Measurements from ENCODE around the gene RHBDF2. TPM values are rescaled to one million over a fixed set of nuclear protein-coding genes. Genes with fewer than 3 reads are reported as not detected.

Gene RHBDF2
- total RNA-seq, 1 experiment from 2014 or later = 5.1 TPM

GRCh38 chr17:76501827-76502307 is 644 bp upstream of the RHBDF2 start:
- no peaks in the 10 kb centered on the region for H3K9me3 ChIP-seq (ENCODE audit: low read length)
- peaks cover 25% of the 10 kb centered on the region for H3K4me1 ChIP-seq (ENCODE audit: low read length)
- peak overlapping the region; percentile 49 for H3K9ac ChIP-seq (ENCODE audit: low read length)
- H3K79me2 ChIP-seq (ENCODE audit: low read length) = no peaks in the 10 kb centered on the region
- H2AFZ ChIP-seq (ENCODE audit: low read length) = peak overlapping the region; percentile 28; the same call in 1 of the 2 replicates
- H3K9me2 ChIP-seq (replicated peaks; ENCODE audit: insufficient read depth, low read length) = no peaks in the 10 kb centered on the region
- H3K27ac ChIP-seq (ENCODE audit: low read length) = no peak overlapping the region
- no peaks in the 10 kb centered on the region for H3K27me3 ChIP-seq (ENCODE audit: low read length)
- DNase-seq = no peak
- H3K4me3 ChIP-seq (ENCODE audit: low read length) = peak overlapping the region; percentile 68; the same call in 1 of the 2 replicates
- peak overlapping the region; percentile 81 for H3K4me2 ChIP-seq (ENCODE audit: low read depth, low read length, poor library complexity, severe bottlenecking)
- H4K20me1 ChIP-seq (ENCODE audit: insufficient read depth, low read depth, low read length) = 0 out of 2 replicates have a peak, but pooled peaks cover 2% of the 10 kb centered on the region
- no peaks in the 10 kb centered on the region for H3K36me3 ChIP-seq (ENCODE audit: insufficient read depth, low read length)

GRCh38 chr17:76500747-76501017 is 541 bp downstream of the RHBDF2 start:
- Histone ChIP-seq H3K9me3 (ENCODE audit: low read length) (no peaks in the 10 kb centered on the region), H3K4me3 (ENCODE audit: low read length) (peak overlapping the region; percentile 68), H3K4me1 (ENCODE audit: low read length) (peaks cover 24% of the 10 kb centered on the region), H2AFZ (ENCODE audit: low read length) (peak overlapping the region; percentile 86; the same call in 1 of the 2 replicates), H3K79me2 (ENCODE audit: low read length) (no peaks in the 10 kb centered on the region), H3K9me2 (replicated peaks; ENCODE audit: insufficient read depth, low read length) (no peaks in the 10 kb centered on the region), H4K20me1 (ENCODE audit: insufficient read depth, low read depth, low read length) (peaks cover 7% of the 10 kb centered on the region; the same call in 1 of the 2 replicates), H3K4me2 (ENCODE audit: low read depth, low read length, poor library complexity, severe bottlenecking) (peak overlapping the region; percentile 81), H3K36me3 (ENCODE audit: insufficient read depth, low read length) (no peaks in the 10 kb centered on the region), H3K27me3 (ENCODE audit: low read length) (no peaks in the 10 kb centered on the region), H3K9ac (ENCODE audit: low read length) (peak overlapping the region; percentile 60), H3K27ac (ENCODE audit: low read length) (no peak overlapping the region)
- no peak for DNase-seq

- peaks cover 10% of the 10 kb centered on the region; the same call in 1 of the 2 replicates for H4K20me1 ChIP-seq (ENCODE audit: insufficient read depth, low read depth, low read length)
- no peak for DNase-seq
- peak overlapping the region; percentile 68 for H3K4me3 ChIP-seq (ENCODE audit: low read length)
- no peak overlapping the region for H3K27ac ChIP-seq (ENCODE audit: low read length)
- H3K9me2 ChIP-seq (replicated peaks; ENCODE audit: insufficient read depth, low read length) = no peaks in the 10 kb centered on the region
- H3K4me1 ChIP-seq (ENCODE audit: low read length) = peaks cover 24% of the 10 kb centered on the region
- H3K27me3 ChIP-seq (ENCODE audit: low read length) = no peaks in the 10 kb centered on the region
- no peak overlapping the region for H2AFZ ChIP-seq (ENCODE audit: low read length)
- peak overlapping the region; percentile 60 for H3K9ac ChIP-seq (ENCODE audit: low read length)
- H3K36me3 ChIP-seq (ENCODE audit: insufficient read depth, low read length) = no peaks in the 10 kb centered on the region
- no peaks in the 10 kb centered on the region for H3K9me3 ChIP-seq (ENCODE audit: low read length)
- peak overlapping the region; percentile 81 for H3K4me2 ChIP-seq (ENCODE audit: low read depth, low read length, poor library complexity, severe bottlenecking)
- no peaks in the 10 kb centered on the region for H3K79me2 ChIP-seq (ENCODE audit: low read length)
Observed at GRCh38 chr17:76500074-76500746, 1.0 kb downstream of the RHBDF2 start.

- H3K36me3 ChIP-seq (ENCODE audit: insufficient read depth, low read length) = no peaks in the 10 kb centered on the region
- no peak overlapping the region for H3K4me3 ChIP-seq (ENCODE audit: low read length)
- H3K27ac ChIP-seq (ENCODE audit: low read length) = no peak overlapping the region
- H2AFZ ChIP-seq (ENCODE audit: low read length) = no peak overlapping the region
- no peak for DNase-seq
- H3K9me2 ChIP-seq (replicated peaks; ENCODE audit: insufficient read depth, low read length) = no peaks in the 10 kb centered on the region
- H3K4me1 ChIP-seq (ENCODE audit: low read length) = peaks cover 24% of the 10 kb centered on the region
- H3K27me3 ChIP-seq (ENCODE audit: low read length) = no peaks in the 10 kb centered on the region
- H3K9ac ChIP-seq (ENCODE audit: low read length) = no peak overlapping the region
- H3K79me2 ChIP-seq (ENCODE audit: low read length) = no peaks in the 10 kb centered on the region
- H3K9me3 ChIP-seq (ENCODE audit: low read length) = no peaks in the 10 kb centered on the region
- peaks cover 10% of the 10 kb centered on the region; the same call in 1 of the 2 replicates for H4K20me1 ChIP-seq (ENCODE audit: insufficient read depth, low read depth, low read length)
- H3K4me2 ChIP-seq (ENCODE audit: low read depth, low read length, poor library complexity, severe bottlenecking) = no peak overlapping the region
Observed at GRCh38 chr17:76499267-76499667, 2.0 kb downstream of the RHBDF2 start.

- no peak overlapping the region for H3K4me2 ChIP-seq (ENCODE audit: low read depth, low read length, poor library complexity, severe bottlenecking)
- H3K4me3 ChIP-seq (ENCODE audit: low read length) = no peak overlapping the region
Observed at GRCh38 chr17:76498876-76499251, 2.4 kb downstream of the RHBDF2 start.

GRCh38 chr17:76497979-76498875 is 3.0 kb downstream of the RHBDF2 start:
- H3K4me2 ChIP-seq (ENCODE audit: low read depth, low read length, poor library complexity, severe bottlenecking) = no peak overlapping the region
- no peaks in the 10 kb centered on the region for H3K9me3 ChIP-seq (ENCODE audit: low read length)
- H3K27me3 ChIP-seq (ENCODE audit: low read length) = no peaks in the 10 kb centered on the region
- no peaks in the 10 kb centered on the region for H3K79me2 ChIP-seq (ENCODE audit: low read length)
- no peaks in the 10 kb centered on the region for H3K36me3 ChIP-seq (ENCODE audit: insufficient read depth, low read length)
- peaks cover 30% of the 10 kb centered on the region for H3K4me1 ChIP-seq (ENCODE audit: low read length)
- DNase-seq = no peak
- H2AFZ ChIP-seq (ENCODE audit: low read length) = no peak overlapping the region
- no peak overlapping the region for H3K9ac ChIP-seq (ENCODE audit: low read length)
- H3K27ac ChIP-seq (ENCODE audit: low read length) = no peak overlapping the region
- H3K9me2 ChIP-seq (replicated peaks; ENCODE audit: insufficient read depth, low read length) = no peaks in the 10 kb centered on the region
- peaks cover 13% of the 10 kb centered on the region; the same call in 1 of the 2 replicates for H4K20me1 ChIP-seq (ENCODE audit: insufficient read depth, low read depth, low read length)
- no peak overlapping the region for H3K4me3 ChIP-seq (ENCODE audit: low read length)

More at GRCh38 chr17:76498876-76499251, 2.4 kb downstream of the RHBDF2 start:
- no peak for DNase-seq
- Histone ChIP-seq H3K27me3 (ENCODE audit: low read length) (no peaks in the 10 kb centered on the region), H3K36me3 (ENCODE audit: insufficient read depth, low read length) (no peaks in the 10 kb centered on the region), H3K27ac (ENCODE audit: low read length) (no peak overlapping the region), H2AFZ (ENCODE audit: low read length) (no peak overlapping the region), H3K9me3 (ENCODE audit: low read length) (no peaks in the 10 kb centered on the region), H3K9me2 (replicated peaks; ENCODE audit: insufficient read depth, low read length) (no peaks in the 10 kb centered on the region), H4K20me1 (ENCODE audit: insufficient read depth, low read depth, low read length) (peaks cover 10% of the 10 kb centered on the region; the same call in 1 of the 2 replicates), H3K4me1 (ENCODE audit: low read length) (peaks cover 24% of the 10 kb centered on the region), H3K79me2 (ENCODE audit: low read length) (no peaks in the 10 kb centered on the region), H3K9ac (ENCODE audit: low read length) (no peak overlapping the region)

- H3K79me2 ChIP-seq (ENCODE audit: low read length) = no peaks in the 10 kb centered on the region
- H4K20me1 ChIP-seq (ENCODE audit: insufficient read depth, low read depth, low read length) = peaks cover 13% of the 10 kb centered on the region; the same call in 1 of the 2 replicates
- no peaks in the 10 kb centered on the region for H3K27me3 ChIP-seq (ENCODE audit: low read length)
- no peaks in the 10 kb centered on the region for H3K9me3 ChIP-seq (ENCODE audit: low read length)
- H3K4me2 ChIP-seq (ENCODE audit: low read depth, low read length, poor library complexity, severe bottlenecking) = no peak overlapping the region
- no peak overlapping the region for H3K9ac ChIP-seq (ENCODE audit: low read length)
- H3K36me3 ChIP-seq (ENCODE audit: insufficient read depth, low read length) = no peaks in the 10 kb centered on the region
- DNase-seq = no peak
- no peak overlapping the region for H3K4me3 ChIP-seq (ENCODE audit: low read length)
- no peak overlapping the region for H3K27ac ChIP-seq (ENCODE audit: low read length)
- no peak overlapping the region for H2AFZ ChIP-seq (ENCODE audit: low read length)
- no peaks in the 10 kb centered on the region for H3K9me2 ChIP-seq (replicated peaks; ENCODE audit: insufficient read depth, low read length)
- peaks cover 36% of the 10 kb centered on the region for H3K4me1 ChIP-seq (ENCODE audit: low read length)
Observed at GRCh38 chr17:76497699-76497978, 3.6 kb downstream of the RHBDF2 start.

GRCh38 chr17:76496464-76496863 is 4.8 kb downstream of the RHBDF2 start:
- no peak overlapping the region for H3K9ac ChIP-seq (ENCODE audit: low read length)
- no peaks in the 10 kb centered on the region for H3K36me3 ChIP-seq (ENCODE audit: insufficient read depth, low read length)
- no peaks in the 10 kb centered on the region for H3K9me2 ChIP-seq (replicated peaks; ENCODE audit: insufficient read depth, low read length)
- H3K9me3 ChIP-seq (ENCODE audit: low read length) = no peaks in the 10 kb centered on the region
- no peak overlapping the region for H3K4me3 ChIP-seq (ENCODE audit: low read length)
- no peak overlapping the region for H3K27ac ChIP-seq (ENCODE audit: low read length)
- no peak overlapping the region for H2AFZ ChIP-seq (ENCODE audit: low read length)
- no peak for DNase-seq
- peaks cover 13% of the 10 kb centered on the region; the same call in 1 of the 2 replicates for H4K20me1 ChIP-seq (ENCODE audit: insufficient read depth, low read depth, low read length)
- H3K79me2 ChIP-seq (ENCODE audit: low read length) = no peaks in the 10 kb centered on the region
- H3K4me2 ChIP-seq (ENCODE audit: low read depth, low read length, poor library complexity, severe bottlenecking) = no peak overlapping the region
- H3K27me3 ChIP-seq (ENCODE audit: low read length) = no peaks in the 10 kb centered on the region
- peaks cover 38% of the 10 kb centered on the region for H3K4me1 ChIP-seq (ENCODE audit: low read length)
